CD14-positive monocyte (primary cell): Measurements from ENCODE around the gene ZNF487. TPM values are rescaled to one million over a fixed set of nuclear protein-coding genes. Genes with fewer than 3 reads are reported as not detected.

ENCODE experiments used
- DNase-seq, 3 donors: peaks; one replicate each; pipeline ENCODE4 v3.0.0-alpha.2; 2011 to 2022
- H2AFZ ChIP-seq: 2 replicates; pipeline ENCODE4 v1.6.0; 2012; ENCODE audit warnings: mild to moderate bottlenecking, low read depth, low read length, inconsistent platforms; ENCODE audit not compliant: insufficient read depth, poor library complexity, severe bottlenecking
- H3K27ac ChIP-seq, 2 donors: 1 replicate in 1 of 2; 2 replicates in 1 of 2; pipeline ENCODE4 v1.5.1; 2012 to 2013; ENCODE audit warnings: low read length in 2 of 2, control low read depth in 1 of 2, inconsistent platforms in 1 of 2, low read depth in 1 of 2, mild to moderate bottlenecking in 1 of 2
- H3K27me3 ChIP-seq, 2 donors: one replicate each; pipeline versions ENCODE4 v1.6.0 to v1.6.1; 2011 to 2013; ENCODE audit warnings: low read length in 2 of 2; ENCODE audit not compliant: control insufficient read depth in 2 of 2, insufficient read depth in 2 of 2
- H3K36me3 ChIP-seq, 2 donors: replicated peaks in 1 of 2; 1 replicate in 1 of 2; 2 replicates in 1 of 2; pipeline versions ENCODE4 v1.5.1 to v1.6.1; 2012 to 2013; ENCODE audit warnings: low read length in 2 of 2, control low read depth in 1 of 2, inconsistent platforms in 1 of 2, mild to moderate bottlenecking in 1 of 2; ENCODE audit not compliant: insufficient read depth in 2 of 2, control insufficient read depth in 1 of 2
- H3K4me1 ChIP-seq, 2 donors: 1 replicate in 1 of 2; 2 replicates in 1 of 2; pipeline versions ENCODE4 v1.5.1 to v1.6.1; 2012 to 2013; ENCODE audit warnings: low read length in 2 of 2, control low read depth in 1 of 2, inconsistent platforms in 1 of 2, mild to moderate bottlenecking in 1 of 2, moderate library complexity in 1 of 2; ENCODE audit not compliant: insufficient read depth in 2 of 2, control insufficient read depth in 1 of 2
- H3K4me2 ChIP-seq: replicated peaks from 2 replicates; pipeline ENCODE3; 2012; ENCODE audit warnings: low read length, moderate library complexity, mild to moderate bottlenecking; ENCODE audit not compliant: poor library complexity, severe bottlenecking; ENCODE audit errors: extremely low read depth
- H3K4me3 ChIP-seq, 3 experiments: fragments of 200-600 bp in 1 of 3; sonication (generic) in 1 of 3; replicated peaks in 1 of 3; 1 replicate in 2 of 3; 2 replicates in 1 of 3; pipeline ENCODE4 v1.5.1; 2011 to 2013; ENCODE audit warnings: low read length in 3 of 3, mild to moderate bottlenecking in 3 of 3, control low read depth in 2 of 3, low read depth in 2 of 3, inconsistent platforms in 1 of 3, moderate library complexity in 1 of 3
- H3K79me2 ChIP-seq: 2 replicates; pipeline ENCODE4 v1.6.0; 2012; ENCODE audit warnings: mild to moderate bottlenecking, control low read depth, inconsistent platforms, low read length, moderate library complexity; ENCODE audit not compliant: insufficient read depth
- H3K9ac ChIP-seq: 2 replicates; pipeline ENCODE4 v1.6.0; 2017; ENCODE audit warnings: low read length, mild to moderate bottlenecking; ENCODE audit not compliant: insufficient read depth, poor library complexity, severe bottlenecking
- H3K9me3 ChIP-seq, 2 donors: replicated peaks in 1 of 2; 1 replicate in 1 of 2; 2 replicates in 1 of 2; pipeline versions ENCODE4 v1.5.1 to v1.6.1; 2012 to 2013; ENCODE audit warnings: low read length in 2 of 2, control low read depth in 1 of 2; ENCODE audit not compliant: control insufficient read depth in 1 of 2, insufficient read depth in 1 of 2
- H4K20me1 ChIP-seq: 2 replicates; pipeline ENCODE4 v1.6.0; 2012; ENCODE audit warnings: mild to moderate bottlenecking, low read length, control low read depth, moderate library complexity; ENCODE audit not compliant: insufficient read depth
- H3K27ac Mint-ChIP-seq, 7 donors: one replicate each; pipeline ENCODE4 v1.8.0; 2020; ENCODE audit warnings: mild to moderate bottlenecking in 7 of 7, mixed read lengths in 7 of 7, moderate library complexity in 6 of 7, inconsistent platforms in 2 of 7
- H3K27me3 Mint-ChIP-seq, 3 donors: one replicate each; pipeline ENCODE4 v1.8.0; 2021 to 2022; ENCODE audit warnings: low read depth in 3 of 3, mild to moderate bottlenecking in 3 of 3, mixed read lengths in 3 of 3, moderate library complexity in 3 of 3, inconsistent platforms in 1 of 3
- H3K36me3 Mint-ChIP-seq, 2 donors: one replicate each; pipeline ENCODE4 v1.8.0; 2020; ENCODE audit warnings: mixed read lengths in 2 of 2, inconsistent platforms in 1 of 2, mild to moderate bottlenecking in 1 of 2
- H3K4me1 Mint-ChIP-seq: one replicate; pipeline ENCODE4 v1.8.0; 2020; ENCODE audit warnings: mild to moderate bottlenecking, mixed read lengths
- H3K4me3 Mint-ChIP-seq, 2 donors: one replicate each; pipeline ENCODE4 v1.8.0; 2020; ENCODE audit warnings: mild to moderate bottlenecking in 2 of 2, mixed read lengths in 2 of 2, moderate library complexity in 1 of 2
- H3K9me3 Mint-ChIP-seq, 7 donors: one replicate each; pipeline ENCODE4 v1.8.0; 2020 to 2022; ENCODE audit warnings: mixed read lengths in 7 of 7, mild to moderate bottlenecking in 6 of 7, moderate library complexity in 6 of 7, inconsistent platforms in 2 of 7
- CTCF ChIP-seq: fragments of 200-600 bp; IDR thresholded peaks from one replicate; pipeline ENCODE4 v1.8.0; 2022; ENCODE audit warnings: antibody characterized with exemption, mild to moderate bottlenecking
- WGBS: methylation state at CpG from one replicate; pipeline ENCODE4 v1.1.5; 2013; ENCODE audit warnings: missing lambda C conversion rate; ENCODE audit not compliant: insufficient coverage; 5-methylcytosine and 5-hydroxymethylcytosine counted together
- intact Hi-C, 2 donors: fragments of 100-400 bp; cut with micrococcal nuclease; formaldehyde crosslinking; loops; one replicate each; pipeline versions ENCODE4 v1.15.0 to v1.15.1; 2023
- polyA plus RNA-seq, 3 donors: library from polyadenylated mRNA; depleted of rRNA in 1 of 3; unstranded in 2 of 3; stranded (reverse) in 1 of 3; fragments of 300-500 nt in 2 of 3; fragments of >200 nt in 1 of 3; fragmentation: Illumina TruSeq in 2 of 3; gene quantifications; 1 replicate in 2 of 3; 2 replicates in 1 of 3; pipeline ENCODE4 v1.2.3, GENCODE V29; 2012 to 2021

ZNF487 gene
- polyA plus RNA-seq, 3 donors, result 8.6 to 19.7 (median 15.6) TPM

DNA sequence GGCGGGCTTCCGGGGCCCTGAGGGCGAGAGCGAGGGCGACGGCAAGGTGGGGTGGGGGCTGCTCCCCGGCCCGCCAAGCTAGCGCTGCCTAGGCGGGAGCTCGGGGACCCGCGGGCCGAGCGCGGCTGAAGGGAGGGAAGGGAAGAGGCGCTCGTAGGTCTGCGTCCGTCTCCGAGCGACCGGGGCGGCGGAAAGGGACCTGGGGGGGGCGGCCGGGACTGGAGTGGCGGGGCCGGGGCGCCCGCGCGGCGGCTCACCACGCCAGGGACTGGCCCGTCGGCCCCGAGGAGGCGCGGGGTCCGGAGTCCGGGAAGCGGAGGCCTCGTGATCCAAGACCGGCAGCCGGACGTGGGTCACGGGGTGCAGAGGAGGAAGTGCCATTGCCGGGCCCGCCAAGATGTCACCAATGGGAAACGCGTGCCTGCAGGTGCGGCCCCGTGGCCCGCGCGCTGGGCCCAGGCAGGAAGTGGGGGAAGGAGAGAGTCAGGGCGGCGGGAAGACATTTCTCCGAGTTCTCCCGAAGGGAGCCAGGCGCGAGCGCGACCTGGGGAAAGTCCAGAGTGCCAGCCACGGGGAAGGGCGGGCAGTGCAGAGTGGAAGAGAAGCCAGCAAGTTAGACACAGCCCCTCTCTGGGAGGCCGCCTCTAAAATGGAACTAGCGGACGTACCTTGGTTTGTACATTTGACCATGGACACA, 39.8 kb upstream of the ZNF487 start:
- under 1% methylated on average over 63 of the region's 70 CpGs for WGBS
- intact Hi-C loops, result loop anchor here in 1 of 2 donors (5.0 kb wide), 1 partner anchor 40 kb away; the partner anchor contains the start of gene ZNF487
- no peak for TF ChIP-seq CTCF

GRCh38 chr10:43398939-43399319, 38.0 kb upstream of the ZNF487 start:
- no peak overlapping the region for H3K4me3 Mint-ChIP-seq
- no peak overlapping the region for H3K9ac ChIP-seq
- WGBS, result 60% methylated on average over 1 of the region's 2 CpGs

More for the DNA sequence above, 39.8 kb upstream of the ZNF487 start:
- Histone ChIP-seq H3K4me3 (peak overlapping the region; percentile 42 to 76 (median 60)), H3K4me2 (peak overlapping the region; percentile 86), H3K79me2 (peaks cover 100% of the 10 kb centered on the region), H3K27me3 (no peaks in the 10 kb centered on the region), H3K4me1 (peaks cover 48 to 81% of the 10 kb centered on the region in 2 donors), H3K36me3 (peaks cover 23 to 47% of the 10 kb centered on the region in 2 donors), H4K20me1 (peaks cover 90% of the 10 kb centered on the region), H3K27ac (peak overlapping the region; percentile 92 to 99), H3K9ac (peak overlapping the region; percentile 84), H3K9me3 (no peaks in the 10 kb centered on the region), H2AFZ (peak overlapping the region; percentile 68)
- Mint-ChIP-seq H3K27me3 (peaks cover 0 to 3% (median 0%) of the 10 kb centered on the region in 3 donors), H3K4me3 (peak overlapping the region; percentile 88 to 95), H3K9me3 (no peaks in the 10 kb centered on the region), H3K4me1 (peaks cover 74% of the 10 kb centered on the region), H3K36me3 (peaks cover 44 to 59% of the 10 kb centered on the region in 2 donors), H3K27ac (peak overlapping the region; percentile 95 to 99 (median 96))
- DNase-seq, result peak; percentile 84 to 92 (median 86)

More at GRCh38 chr10:43398939-43399319, 38.0 kb upstream of the ZNF487 start:
- Mint-ChIP-seq H3K36me3 (peaks cover 37 to 53% of the 10 kb centered on the region in 2 donors), H3K4me1 (peaks cover 86% of the 10 kb centered on the region), H3K9me3 (no peaks in the 10 kb centered on the region), H3K27me3 (no peaks in the 10 kb centered on the region), H3K27ac (peak overlapping the region in 6 of 7 donors; percentile 83 to 96 (median 93))
- peaks cover 45 to 92% of the 10 kb centered on the region in 2 donors for H3K4me1 ChIP-seq
- H3K4me2 ChIP-seq, result no peak overlapping the region
- H3K9me3 ChIP-seq, result no peaks in the 10 kb centered on the region
- no peak for TF ChIP-seq CTCF
- H3K36me3 ChIP-seq, result peaks cover 7 to 38% of the 10 kb centered on the region in 2 donors
- DNase-seq, result no peak
- no peaks in the 10 kb centered on the region for H3K27me3 ChIP-seq
- H4K20me1 ChIP-seq, result peaks cover 90% of the 10 kb centered on the region
- H3K79me2 ChIP-seq, result peaks cover 100% of the 10 kb centered on the region
- intact Hi-C loops, result loop anchor here in 1 of 2 donors (5.0 kb wide), 1 partner anchor 38 kb away; the partner anchor contains the start of gene ZNF487
- H2AFZ ChIP-seq, result no peak overlapping the region
- peak overlapping the region; percentile 55 to 99 for H3K27ac ChIP-seq
- no peak overlapping the region for H3K4me3 ChIP-seq
